Activated CD4-positive, alpha-beta T cell treated with anti-CD3 and anti-CD28 coated beads for 36 hours (primary cell): ENCODE measurements around the gene IL17RB. TPM values are rescaled to one million over a fixed set of nuclear protein-coding genes. Genes with fewer than 3 reads are reported as not detected.

Source experiments
- ATAC-seq: fragments of 200-7000 bp; cut with Tn5 transposase; one replicate; pipeline ENCODE4 v1.10.0; 2021; ENCODE audit warnings: mild to moderate bottlenecking, moderate library complexity
- CTCF ChIA-PET: fragments of 350-600 bp; sonication (Branson Sonifier 250); formaldehyde crosslinking; loops from one replicate; lab custom pipeline; 2021; ENCODE audit warnings: antibody characterized with exemption; lab: Charles Lee
- POLR2A ChIA-PET: fragments of 350-600 bp; sonication (Branson Sonifier 250); formaldehyde crosslinking; loops from one replicate; lab custom pipeline; 2021; ENCODE audit warnings: antibody characterized with exemption, inconsistent platforms; lab: Charles Lee
- DNase-seq: peaks from one replicate; pipeline ENCODE4 v3.0.0-alpha.2; 2020
- H3K27ac Mint-ChIP-seq: one replicate; pipeline ENCODE4 v1.8.0; 2021; ENCODE audit warnings: mixed read lengths
- H3K27me3 Mint-ChIP-seq: one replicate; pipeline ENCODE4 v1.8.0; 2021; ENCODE audit warnings: mixed read lengths
- H3K36me3 Mint-ChIP-seq: one replicate; pipeline ENCODE4 v1.8.0; 2021; ENCODE audit warnings: low read depth, mixed read lengths
- H3K4me1 Mint-ChIP-seq: one replicate; pipeline ENCODE4 v1.8.0; 2021; ENCODE audit warnings: mixed read lengths
- H3K4me3 Mint-ChIP-seq: one replicate; pipeline ENCODE4 v1.8.0; 2021; ENCODE audit warnings: mild to moderate bottlenecking, moderate library complexity, mixed read lengths
- H3K9me3 Mint-ChIP-seq: one replicate; pipeline ENCODE4 v1.8.0; 2021; ENCODE audit warnings: low read depth, mixed read lengths
- intact Hi-C, 2 experiments: fragments of 100-400 bp; cut with DNase I in 1 of 2; cut with micrococcal nuclease in 1 of 2; formaldehyde crosslinking; loops; one replicate each; pipeline versions ENCODE4 v1.14.2 to v1.15.1; 2022 to 2024; cut with DNase I, micrococcal nuclease
- total RNA-seq, 2 experiments: library from RNA; stranded (reverse); gene quantifications; one replicate each; pipeline ENCODE4 v1.2.3, GENCODE V29; 2021

The IL17RB gene
- total RNA-seq, 2 experiments from 2014 or later: 0.33 to 0.69 TPM

- POLR2A ChIA-PET: interaction anchor here (0.6 kb wide), 1 partner anchor 59 kb away, joined by 4 read pairs; no protein-coding TSS in a partner anchor
- Mint-ChIP-seq H3K27ac (no peak overlapping the region), H3K36me3 (no peaks in the 10 kb centered on the region), H3K4me3 (no peak overlapping the region), H3K4me1 (no peaks in the 10 kb centered on the region), H3K27me3 (peaks cover 2% of the 10 kb centered on the region), H3K9me3 (no peaks in the 10 kb centered on the region)
- CTCF ChIA-PET: interaction anchor here (0.6 kb wide), 1 partner anchor 588 kb away, joined by 3 read pairs; no protein-coding TSS in a partner anchor
- DNase-seq: no peak
- ATAC-seq: no peak
- intact Hi-C loops: no loop called here
These were observed 10.1 kb upstream of the IL17RB start for GRCh38 chr3:53836084-53836872.

DNA sequence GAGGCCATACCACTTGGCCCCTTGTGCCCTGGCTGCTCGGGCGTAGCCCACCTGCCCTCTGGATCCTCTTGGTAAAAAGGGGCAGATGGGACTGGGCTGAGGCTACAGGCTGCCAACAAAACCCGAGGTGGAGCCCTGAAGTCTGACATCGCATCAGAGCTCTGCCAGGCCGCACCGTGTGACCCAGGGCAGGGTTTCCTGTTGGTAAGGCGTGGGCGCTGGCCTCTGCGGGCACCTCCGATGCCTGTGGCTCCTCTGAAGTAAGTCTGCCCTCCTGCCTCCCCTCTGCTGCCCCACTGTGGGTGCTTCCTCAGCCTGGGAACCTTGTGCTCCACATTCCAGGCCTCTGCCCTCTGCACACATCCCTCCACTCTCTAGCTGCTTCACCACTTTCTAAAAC lies 9.0 kb upstream of the IL17RB start:
- ChIA-PET POLR2A (no interaction called here), CTCF (no interaction called here)
- Mint-ChIP-seq H3K27me3 (peaks cover 3% of the 10 kb centered on the region), H3K4me3 (no peak overlapping the region), H3K4me1 (no peaks in the 10 kb centered on the region), H3K27ac (no peak overlapping the region), H3K9me3 (no peaks in the 10 kb centered on the region), H3K36me3 (no peaks in the 10 kb centered on the region)
- intact Hi-C loops: no loop called here
- DNase-seq: peak; percentile 22
- peak; percentile 30 for ATAC-seq

DNA sequence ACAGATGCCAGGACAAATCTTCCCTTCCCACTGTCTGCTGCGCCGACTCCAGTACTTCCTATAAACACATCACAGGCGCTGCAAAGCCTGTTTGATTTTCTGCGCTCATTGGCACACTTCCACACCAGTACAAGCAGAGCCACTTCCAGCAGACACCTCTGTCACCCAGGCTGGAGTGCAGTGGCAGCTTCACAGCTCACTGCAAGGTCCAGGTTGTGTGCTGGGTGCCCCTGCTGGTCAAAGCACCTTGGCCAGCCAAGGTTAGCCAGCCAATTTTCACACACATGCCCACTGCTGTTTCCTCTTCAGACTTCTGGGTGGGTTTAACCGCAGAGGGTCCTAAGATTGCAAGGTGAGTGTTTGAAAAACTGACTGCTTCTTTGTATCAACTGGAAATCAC lies 5.1 kb upstream of the IL17RB start:
- DNase-seq (no peak), ATAC-seq (no peak)
- Mint-ChIP-seq H3K27ac (no peak overlapping the region), H3K36me3 (no peaks in the 10 kb centered on the region), H3K4me3 (no peak overlapping the region), H3K9me3 (no peaks in the 10 kb centered on the region), H3K4me1 (no peaks in the 10 kb centered on the region), H3K27me3 (peaks cover 28% of the 10 kb centered on the region)
- POLR2A ChIA-PET: no interaction called here
- CTCF ChIA-PET: no interaction called here
- intact Hi-C loops: no loop called here

- intact Hi-C loops: no loop called here
- no peak overlapping the region for H3K27ac Mint-ChIP-seq
- H3K4me1 Mint-ChIP-seq: no peaks in the 10 kb centered on the region
- H3K36me3 Mint-ChIP-seq: no peaks in the 10 kb centered on the region
- H3K9me3 Mint-ChIP-seq: no peaks in the 10 kb centered on the region
- H3K27me3 Mint-ChIP-seq: peaks cover 36% of the 10 kb centered on the region
- no peak overlapping the region for H3K4me3 Mint-ChIP-seq
- ChIA-PET POLR2A (no interaction called here), CTCF (interaction anchor here (0.7 kb wide), 1 partner anchor 616 kb away, joined by 5 read pairs; no protein-coding TSS in a partner anchor)
- DNase-seq (no peak), ATAC-seq (no peak)
These were observed 3.8 kb upstream of the IL17RB start for GRCh38 chr3:53842436-53843194.

DNA sequence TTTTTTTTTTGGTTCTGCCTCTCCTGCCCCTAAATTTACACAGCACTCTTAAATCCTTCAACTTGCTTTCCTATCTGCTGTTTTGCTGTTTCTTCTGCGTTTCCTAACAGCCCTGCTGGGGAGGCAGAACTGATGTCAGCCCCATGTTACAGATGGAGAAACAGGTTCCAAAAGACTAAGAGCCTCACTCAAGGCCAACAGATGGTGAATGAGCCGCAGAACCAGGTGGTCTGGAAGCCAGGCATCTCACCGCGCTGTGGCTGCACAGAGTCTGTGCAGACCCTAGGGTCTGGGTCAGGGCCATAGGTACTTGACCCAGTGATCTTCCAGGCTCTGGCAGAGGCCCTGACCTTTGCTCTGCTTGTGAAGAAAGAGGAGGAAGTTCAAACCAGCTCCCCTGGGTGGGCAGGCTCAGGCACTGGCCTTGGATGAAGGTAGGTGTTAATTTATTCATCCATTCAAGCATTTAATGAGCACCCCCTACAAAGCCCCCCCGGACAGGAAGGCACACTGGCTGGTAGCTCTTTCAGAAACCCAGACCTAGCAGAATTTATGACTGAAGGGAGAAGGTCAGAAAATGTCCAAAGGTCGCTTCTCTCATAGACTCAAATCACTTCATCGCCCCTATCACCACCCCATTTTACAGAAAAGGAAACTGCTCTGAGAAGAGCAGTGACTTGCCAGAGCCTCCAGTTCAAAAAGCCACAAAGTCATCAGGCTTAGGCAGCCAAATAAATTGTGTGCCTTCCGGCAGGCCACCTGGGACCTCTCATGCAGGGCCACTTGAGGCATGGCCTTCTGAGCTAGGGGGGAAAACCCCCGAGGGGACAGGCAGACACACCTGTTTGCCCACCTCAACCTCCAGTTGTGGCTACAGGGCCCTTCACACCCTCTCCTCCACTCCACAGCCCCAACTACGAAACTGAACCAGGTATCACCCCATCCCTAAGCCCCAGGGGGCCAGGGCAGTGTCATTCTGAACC lies 2.9 kb upstream of the IL17RB start:
- Mint-ChIP-seq H3K36me3 (no peaks in the 10 kb centered on the region), H3K4me1 (no peaks in the 10 kb centered on the region), H3K27me3 (peaks cover 36% of the 10 kb centered on the region), H3K4me3 (no peak overlapping the region), H3K9me3 (no peaks in the 10 kb centered on the region), H3K27ac (no peak overlapping the region)
- DNase-seq (no peak), ATAC-seq (no peak)
- ChIA-PET CTCF (no interaction called here), POLR2A (no interaction called here)
- intact Hi-C loops: no loop called here

GRCh38 chr3:53844262-53845102 lies 1.9 kb upstream of the IL17RB start:
- Mint-ChIP-seq H3K27ac (no peak overlapping the region), H3K9me3 (no peaks in the 10 kb centered on the region), H3K4me1 (no peaks in the 10 kb centered on the region), H3K27me3 (peaks cover 39% of the 10 kb centered on the region), H3K36me3 (no peaks in the 10 kb centered on the region), H3K4me3 (no peak overlapping the region)
- ATAC-seq (no peak), DNase-seq (no peak)
- ChIA-PET CTCF (no interaction called here), POLR2A (no interaction called here)
- intact Hi-C loops: no loop called here

- POLR2A ChIA-PET: no interaction called here
- Mint-ChIP-seq H3K36me3 (no peaks in the 10 kb centered on the region), H3K4me3 (peak overlapping the region; percentile 38), H3K27ac (no peak overlapping the region), H3K9me3 (no peaks in the 10 kb centered on the region), H3K4me1 (no peaks in the 10 kb centered on the region), H3K27me3 (peaks cover 43% of the 10 kb centered on the region)
- intact Hi-C loops: no loop called here
- DNase-seq (peak; percentile 16), ATAC-seq (peak; percentile 9)
- CTCF ChIA-PET: no interaction called here
These were observed 1.1 kb upstream of the IL17RB start for GRCh38 chr3:53845103-53845880.

GRCh38 chr3:53845881-53846133 lies 561 bp upstream of the IL17RB start:
- no peak for ATAC-seq
- intact Hi-C loops: no loop called here
- Mint-ChIP-seq H3K36me3 (no peaks in the 10 kb centered on the region), H3K9me3 (no peaks in the 10 kb centered on the region), H3K27ac (no peak overlapping the region), H3K4me3 (peak overlapping the region; percentile 38), H3K27me3 (peaks cover 43% of the 10 kb centered on the region), H3K4me1 (no peaks in the 10 kb centered on the region)
- no peak for DNase-seq
- CTCF ChIA-PET: no interaction called here
- POLR2A ChIA-PET: no interaction called here

DNA sequence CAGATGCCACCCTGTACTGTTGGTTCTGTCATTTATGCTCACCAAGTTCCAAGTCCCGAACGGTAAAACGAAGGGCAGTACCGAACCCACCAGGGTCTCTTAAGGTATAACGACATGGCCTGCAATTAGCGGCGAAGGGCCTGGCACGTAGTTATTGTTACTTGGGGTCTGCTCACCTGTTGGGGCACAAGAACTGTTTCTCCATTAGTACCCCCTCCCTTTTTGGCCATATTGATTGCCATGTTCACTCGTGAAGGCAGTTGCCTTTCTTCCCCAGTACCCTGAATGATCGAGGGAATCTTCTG lies 435 bp downstream of the IL17RB start:
- intact Hi-C loops: no loop called here

DNA sequence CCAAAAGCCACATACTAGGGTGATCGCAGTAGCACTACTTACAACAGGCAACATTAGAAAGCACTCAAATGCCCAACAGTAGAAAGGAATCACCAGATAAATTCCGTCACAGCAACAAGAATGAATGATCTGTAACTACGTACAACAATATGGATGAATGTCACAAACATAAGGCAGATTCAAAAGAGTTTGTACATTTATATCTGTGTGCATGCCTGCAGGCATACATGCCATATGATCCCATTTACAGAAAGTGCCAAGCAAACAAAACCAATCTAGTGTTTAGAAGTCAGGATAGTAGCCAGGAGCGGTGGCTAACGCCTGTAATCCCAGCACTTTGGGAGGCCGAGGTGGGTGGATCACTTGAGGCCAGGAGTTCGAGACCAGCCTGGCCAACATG lies 3.5 kb downstream of the IL17RB start:
- Mint-ChIP-seq H3K4me3 (no peak overlapping the region), H3K27me3 (peaks cover 24% of the 10 kb centered on the region), H3K36me3 (no peaks in the 10 kb centered on the region), H3K27ac (no peak overlapping the region), H3K4me1 (no peaks in the 10 kb centered on the region), H3K9me3 (no peaks in the 10 kb centered on the region)
- ChIA-PET CTCF (interaction anchor here (0.7 kb wide), 1 partner anchor 102 kb away, joined by 3 read pairs; no protein-coding TSS in a partner anchor), POLR2A (no interaction called here)
- intact Hi-C loops: no loop called here
- ATAC-seq (no peak), DNase-seq (no peak)

More for the DNA sequence above, 435 bp downstream of the IL17RB start:
- ATAC-seq (no peak), DNase-seq (no peak)
- H3K4me3 Mint-ChIP-seq: peak overlapping the region; percentile 50
- H3K4me1 Mint-ChIP-seq: no peaks in the 10 kb centered on the region
- peaks cover 43% of the 10 kb centered on the region for H3K27me3 Mint-ChIP-seq
- ChIA-PET CTCF (interaction anchor here (0.6 to 0.7 kb wide), 2 partner anchors 28 to 30 kb away, joined by 3 to 5 read pairs; no protein-coding TSS in a partner anchor), POLR2A (no interaction called here)
- H3K27ac Mint-ChIP-seq: no peak overlapping the region
- no peaks in the 10 kb centered on the region for H3K9me3 Mint-ChIP-seq
- no peaks in the 10 kb centered on the region for H3K36me3 Mint-ChIP-seq
